SU-DHL-6 (cell line): ENCODE results near the gene YES1.

Source experiments
- EZH2phosphoT487 ChIP-seq: fragments of 200-600 bp; sonication (generic), shearing (Covaris generic); conservative IDR thresholded peaks from 2 replicates; pipeline ENCODE4 v1.6.1; 2018; ENCODE audit warnings: mild to moderate bottlenecking, antibody characterized with exemption, low read length, moderate library complexity, mixed read lengths
- TF ChIP-seq, protein P1 (sequence below): fragments of 200-600 bp; sonication (generic); IDR thresholded peaks from one replicate; pipeline ENCODE4 v1.5.1; 2017; ENCODE audit warnings: antibody characterized with exemption, mild to moderate bottlenecking, low read length, moderate library complexity; ENCODE audit not compliant: insufficient read depth, poor library complexity, severe bottlenecking

DNA sequence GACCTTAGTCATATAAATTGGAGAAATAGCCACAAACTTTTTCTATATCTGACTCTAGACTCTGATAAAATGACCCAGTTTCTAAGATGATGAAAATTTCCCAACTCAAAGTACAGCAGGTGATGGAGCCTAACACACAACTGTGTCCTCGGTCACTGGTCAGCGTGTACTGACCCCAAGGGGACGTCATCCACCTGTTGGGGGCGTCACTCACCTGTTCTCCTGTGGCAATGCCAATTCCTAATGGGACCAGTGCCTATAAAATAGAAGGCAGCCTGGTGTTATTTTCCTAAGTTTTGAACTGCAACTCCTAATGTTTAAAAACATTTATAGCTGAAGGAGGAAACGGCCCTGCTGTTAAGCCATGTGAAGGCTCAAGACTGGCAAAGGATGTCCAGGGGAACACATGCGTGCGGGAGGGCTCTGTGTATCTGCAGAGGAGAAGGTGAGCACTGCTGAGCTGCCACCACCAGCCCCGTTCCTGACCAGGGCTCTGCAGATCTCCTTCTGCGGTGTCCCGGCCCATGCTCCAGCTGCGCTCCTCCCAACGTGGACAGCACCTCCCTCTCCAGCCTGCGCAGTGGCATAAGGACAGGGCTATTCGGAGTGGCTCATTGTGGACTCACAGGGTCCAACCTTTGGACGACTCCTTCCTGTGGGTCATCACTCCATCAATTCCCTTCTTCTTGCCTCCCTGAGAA, 133.4 kb downstream of the YES1 start:
- TF ChIP-seq, protein P1, sequence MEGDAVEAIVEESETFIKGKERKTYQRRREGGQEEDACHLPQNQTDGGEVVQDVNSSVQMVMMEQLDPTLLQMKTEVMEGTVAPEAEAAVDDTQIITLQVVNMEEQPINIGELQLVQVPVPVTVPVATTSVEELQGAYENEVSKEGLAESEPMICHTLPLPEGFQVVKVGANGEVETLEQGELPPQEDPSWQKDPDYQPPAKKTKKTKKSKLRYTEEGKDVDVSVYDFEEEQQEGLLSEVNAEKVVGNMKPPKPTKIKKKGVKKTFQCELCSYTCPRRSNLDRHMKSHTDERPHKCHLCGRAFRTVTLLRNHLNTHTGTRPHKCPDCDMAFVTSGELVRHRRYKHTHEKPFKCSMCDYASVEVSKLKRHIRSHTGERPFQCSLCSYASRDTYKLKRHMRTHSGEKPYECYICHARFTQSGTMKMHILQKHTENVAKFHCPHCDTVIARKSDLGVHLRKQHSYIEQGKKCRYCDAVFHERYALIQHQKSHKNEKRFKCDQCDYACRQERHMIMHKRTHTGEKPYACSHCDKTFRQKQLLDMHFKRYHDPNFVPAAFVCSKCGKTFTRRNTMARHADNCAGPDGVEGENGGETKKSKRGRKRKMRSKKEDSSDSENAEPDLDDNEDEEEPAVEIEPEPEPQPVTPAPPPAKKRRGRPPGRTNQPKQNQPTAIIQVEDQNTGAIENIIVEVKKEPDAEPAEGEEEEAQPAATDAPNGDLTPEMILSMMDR = no peak
- no peak for TF ChIP-seq EZH2phosphoT487
